Muscle layer of colon (tissue), 2 donors: ENCODE data around the gene CDH24.
A peak's percentile ranks its signal among the peaks of the same experiment; 100 is the strongest.

ENCODE experiments used
- H3K27ac ChIP-seq: one replicate; pipeline ENCODE4 v1.7.0; 2013; ENCODE audit warnings: low read depth, mild to moderate bottlenecking, low read length, moderate library complexity
- H3K27me3 ChIP-seq, 2 donors: one replicate each; pipeline ENCODE4 v1.7.0; 2013; ENCODE audit warnings: low read length in 2 of 2, mild to moderate bottlenecking in 2 of 2; ENCODE audit not compliant: insufficient read depth in 2 of 2, control insufficient read depth in 1 of 2
- H3K36me3 ChIP-seq: one replicate; pipeline ENCODE4 v1.7.0; 2013; ENCODE audit warnings: mild to moderate bottlenecking, low read length; ENCODE audit not compliant: insufficient read depth
- H3K4me1 ChIP-seq: one replicate; pipeline ENCODE4 v1.7.0; 2013; ENCODE audit warnings: mild to moderate bottlenecking, low read length; ENCODE audit not compliant: insufficient read depth
- H3K4me3 ChIP-seq, 2 donors: one replicate each; pipeline ENCODE4 v1.7.0; 2013; ENCODE audit warnings: low read length in 2 of 2, low read depth in 1 of 2, mild to moderate bottlenecking in 1 of 2, moderate library complexity in 1 of 2
- H3K9ac ChIP-seq: one replicate; pipeline ENCODE4 v1.7.0; 2013; ENCODE audit warnings: low read length
- H3K9me3 ChIP-seq: one replicate; pipeline ENCODE4 v1.7.0; 2013; ENCODE audit warnings: mild to moderate bottlenecking, low read length
- donor health status: abdominal sarcoma.
- donor health status: Adenocarcinoma of cecum.

CDH24 gene

DNA sequence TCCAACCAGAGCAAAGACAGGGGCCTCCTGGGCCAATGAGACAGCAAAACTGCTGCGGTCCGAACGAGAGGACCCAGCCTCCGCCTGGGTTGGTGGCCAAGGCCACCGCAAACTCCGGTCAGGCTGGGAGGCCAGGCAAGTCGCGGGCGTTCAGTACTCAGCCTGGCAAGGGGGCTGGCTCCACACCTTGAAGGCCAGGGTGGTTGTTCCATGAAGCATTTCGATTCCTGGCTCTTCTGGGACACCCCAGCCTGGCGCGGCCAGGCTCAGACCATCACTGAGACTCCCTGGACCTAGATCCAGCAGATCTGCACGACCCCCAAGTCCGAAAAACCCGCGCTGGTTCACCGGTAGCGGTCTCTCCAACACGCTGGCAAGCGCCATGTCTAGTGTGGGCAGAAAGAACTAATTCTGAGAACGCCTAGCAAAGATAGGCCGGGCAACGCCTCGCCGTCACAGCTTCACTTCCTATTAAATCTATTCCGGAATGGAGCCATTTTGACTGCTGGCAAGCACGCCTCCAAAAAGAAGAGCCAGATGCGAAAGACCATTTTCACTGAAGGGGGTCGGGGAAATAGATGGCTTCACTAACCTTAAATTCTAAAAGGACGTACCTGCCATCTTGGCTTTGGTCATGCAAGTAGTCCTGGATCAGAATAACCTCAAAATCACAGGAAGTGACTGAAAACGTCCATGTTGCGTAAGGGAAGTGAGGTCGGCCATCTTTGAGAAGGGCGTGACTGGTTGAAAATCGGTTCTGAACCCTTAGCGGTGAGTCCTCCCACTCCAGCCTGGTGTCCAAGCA is 22.6 kb downstream of the CDH24 start, which contains the start of gene PSMB5:
TSS of gene PSMB5 (minus strand) at position 403 of the 805 bp plus-strand sequence. CDS start at position 384, 19 bp downstream.
- peak within 1 kb of the TSS; percentile 81 for H3K9ac ChIP-seq
- H3K9me3 ChIP-seq = no peaks in the 10 kb centered on the region
- peaks cover 12% of the 10 kb centered on the region for H3K4me1 ChIP-seq

DNA sequence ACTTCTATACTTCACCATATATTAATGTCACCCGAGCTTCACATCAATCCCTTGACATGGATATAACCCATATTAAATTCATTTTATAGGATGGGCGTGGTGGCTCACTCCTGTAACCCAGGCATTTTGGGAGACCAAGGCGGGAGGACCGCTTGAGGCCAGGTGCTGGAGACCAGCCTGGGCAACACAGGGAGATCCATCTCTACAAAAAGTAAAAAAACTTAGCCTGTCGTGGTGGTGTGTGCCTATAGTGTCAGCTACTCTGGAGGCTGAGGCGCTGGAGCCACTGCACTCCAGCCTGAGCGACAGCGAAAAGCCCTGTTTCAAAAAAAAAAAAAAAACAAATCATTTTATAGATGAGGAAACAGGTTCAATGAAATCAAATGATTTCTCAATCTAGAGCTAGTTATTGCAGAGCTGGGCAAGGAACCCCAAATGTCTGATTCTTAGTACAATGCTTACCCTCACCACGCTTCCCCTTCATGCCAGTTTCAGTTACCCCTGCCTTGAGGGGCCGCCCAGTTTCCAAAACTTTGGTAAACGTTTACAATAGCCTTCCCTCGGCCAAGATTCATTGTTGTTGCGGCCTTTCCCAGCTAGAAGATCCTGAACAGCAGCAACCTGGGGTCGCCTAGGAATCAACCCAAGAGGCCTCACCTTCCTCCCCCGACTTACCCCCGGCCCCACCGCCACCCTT is 23.4 kb downstream of the CDH24 start:
- Histone ChIP-seq H3K9me3 (no peaks in the 10 kb centered on the region), H3K9ac (peak overlapping the region; percentile 81), H3K4me1 (peaks cover 12% of the 10 kb centered on the region), H3K27me3 (no peaks in the 10 kb centered on the region), H3K27ac (peak overlapping the region; percentile 93), H3K36me3 (peaks cover 33% of the 10 kb centered on the region), H3K4me3 (peak overlapping the region; percentile 48 to 83)

More for the DNA sequence above, 22.6 kb downstream of the CDH24 start, which contains the start of gene PSMB5:
- Histone ChIP-seq H3K27me3 (no peaks in the 10 kb centered on the region), H3K27ac (peak within 1 kb of the TSS; percentile 93), H3K36me3 (peaks cover 28% of the 10 kb centered on the region), H3K4me3 (peak within 1 kb of the TSS; percentile 48 to 83)

DNA sequence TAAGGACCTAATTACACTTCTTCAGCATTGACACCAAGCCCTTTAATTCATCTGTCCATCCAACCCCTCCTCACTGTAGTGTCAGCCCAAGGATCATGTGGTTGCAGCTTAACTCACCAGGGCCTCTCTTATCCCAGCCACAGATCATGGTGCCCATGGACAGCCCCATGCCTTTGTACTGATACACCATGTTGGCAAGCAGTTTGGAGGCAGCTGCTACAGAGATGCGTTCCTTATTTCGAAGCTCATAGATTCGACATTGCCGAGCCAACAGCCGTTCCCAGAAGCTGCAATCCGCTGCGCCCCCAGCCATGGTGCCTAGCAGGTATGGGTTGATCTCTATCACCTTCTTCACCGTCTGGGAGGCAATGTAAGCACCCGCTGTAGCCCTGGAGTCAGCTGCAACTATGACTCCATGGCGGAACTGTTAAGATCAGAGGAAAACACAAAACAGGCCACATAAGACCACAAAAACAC is 24.0 kb downstream of the CDH24 start:
- Histone ChIP-seq H3K4me3 (peak overlapping the region in 1 of 2 donors; percentile 83), H3K9me3 (no peaks in the 10 kb centered on the region)

DNA sequence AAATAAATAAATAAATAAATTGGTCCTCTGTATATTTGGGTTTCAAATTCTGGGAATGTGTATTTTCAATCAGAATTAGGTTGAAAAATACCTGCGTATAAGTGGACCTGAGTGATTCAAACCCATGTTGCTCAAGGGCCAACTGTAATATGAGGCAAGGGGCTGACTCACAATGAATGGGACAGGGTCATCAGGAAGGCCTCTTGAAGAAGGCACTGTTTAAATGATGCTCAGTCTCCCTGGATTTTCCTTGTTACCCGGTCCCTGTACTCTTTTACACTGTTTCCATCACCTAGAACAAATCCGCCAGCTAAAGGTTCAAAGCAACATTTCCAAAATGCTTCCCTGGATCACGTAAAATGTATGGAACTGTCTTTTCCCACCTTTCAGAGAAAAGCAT is 26.4 kb downstream of the CDH24 start:
- Histone ChIP-seq H3K9me3 (no peaks in the 10 kb centered on the region), H3K4me1 (peaks cover 12% of the 10 kb centered on the region), H3K27me3 (no peaks in the 10 kb centered on the region), H3K4me3 (no peak overlapping the region), H3K27ac (no peak overlapping the region), H3K36me3 (peaks cover 41% of the 10 kb centered on the region), H3K9ac (no peak overlapping the region)

More for the DNA sequence above, 24.0 kb downstream of the CDH24 start:
- Histone ChIP-seq H3K27ac (no peak overlapping the region), H3K36me3 (peaks cover 38% of the 10 kb centered on the region), H3K9ac (no peak overlapping the region), H3K4me1 (peaks cover 12% of the 10 kb centered on the region), H3K27me3 (no peaks in the 10 kb centered on the region)

DNA sequence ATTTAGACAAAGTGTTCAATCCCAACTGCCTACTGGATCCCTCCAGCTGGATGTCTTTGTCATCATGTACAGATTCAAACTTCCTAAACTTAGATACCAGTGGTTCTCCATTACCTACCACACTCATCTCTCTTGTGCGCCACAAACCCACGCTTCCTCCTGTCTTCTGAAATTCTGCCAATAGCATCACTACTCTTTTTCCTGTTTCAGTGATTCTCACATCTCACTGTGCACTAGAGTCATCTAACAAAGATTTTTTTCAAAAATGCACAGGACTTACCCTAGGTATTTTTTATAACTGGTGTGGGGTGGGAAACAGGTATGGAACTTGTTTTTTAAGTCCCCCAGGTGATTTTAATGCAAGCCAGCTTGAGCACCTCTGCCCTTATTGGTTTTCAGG is 28.5 kb downstream of the CDH24 start:
- H3K9me3 ChIP-seq = no peaks in the 10 kb centered on the region
- no peak overlapping the region for H3K9ac ChIP-seq
- peaks cover 8% of the 10 kb centered on the region for H3K4me1 ChIP-seq
- no peaks in the 10 kb centered on the region for H3K27me3 ChIP-seq
- no peak overlapping the region for H3K4me3 ChIP-seq
- peaks cover 52% of the 10 kb centered on the region for H3K36me3 ChIP-seq
- no peak overlapping the region for H3K27ac ChIP-seq

DNA sequence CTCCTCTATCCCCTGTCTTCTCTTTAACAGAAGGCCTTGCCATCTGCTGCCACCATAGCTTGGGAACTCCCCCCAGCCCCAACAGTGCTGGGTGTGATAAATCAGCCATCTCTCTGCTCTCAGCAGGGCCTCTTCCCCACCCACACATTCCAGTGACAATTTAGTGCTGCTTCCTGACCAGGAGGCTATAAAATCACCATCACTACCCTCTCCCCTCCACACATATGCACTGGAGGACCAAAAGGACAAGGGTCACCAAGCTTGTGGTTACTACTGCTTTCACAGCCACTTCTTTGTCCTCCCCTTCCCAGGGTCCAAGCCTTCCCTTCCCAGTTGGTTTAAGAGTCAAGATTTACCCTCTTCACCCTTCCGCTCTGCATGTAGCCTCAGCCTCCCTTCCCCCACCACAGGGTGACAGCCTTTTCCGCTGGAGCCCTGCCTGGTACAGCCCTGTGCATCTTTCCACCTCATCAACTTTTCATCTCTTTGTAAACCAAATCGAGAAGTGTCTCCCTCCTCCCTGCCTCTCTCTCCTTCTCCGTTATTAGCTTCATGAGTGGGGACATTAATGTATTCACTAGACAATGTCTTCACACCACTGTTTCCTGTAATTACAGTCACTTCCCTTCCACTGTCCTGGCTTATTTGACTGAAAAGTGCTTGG is 32.0 kb downstream of the CDH24 start:
- H3K4me1 ChIP-seq = no peaks in the 10 kb centered on the region
- peaks cover 25% of the 10 kb centered on the region for H3K36me3 ChIP-seq
- H3K27me3 ChIP-seq = no peaks in the 10 kb centered on the region
- H3K9me3 ChIP-seq = no peaks in the 10 kb centered on the region
- no peak overlapping the region for H3K9ac ChIP-seq
- no peak overlapping the region for H3K27ac ChIP-seq
- H3K4me3 ChIP-seq = no peak overlapping the region

DNA sequence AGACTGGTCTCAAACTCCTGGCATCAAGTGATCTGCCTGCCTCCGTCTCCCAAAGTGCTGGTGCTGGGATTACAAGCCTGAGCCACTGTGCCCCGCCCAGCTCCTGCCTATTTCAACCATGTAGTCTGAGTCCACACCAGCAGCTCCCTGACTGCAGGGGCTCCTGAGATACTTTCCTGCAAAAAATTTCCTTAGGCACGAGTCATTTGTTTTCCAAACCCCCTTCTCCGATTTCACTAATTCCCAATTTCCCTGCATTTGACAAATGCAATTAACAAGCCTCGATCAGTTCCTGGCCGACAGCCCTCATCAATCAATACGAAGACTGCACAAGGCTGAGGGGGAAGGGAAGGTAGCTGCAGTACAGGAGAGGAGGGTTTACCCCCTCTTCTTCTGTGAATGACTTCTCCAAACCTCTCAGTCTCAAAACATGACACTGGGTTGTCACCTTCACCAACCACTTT is 32.7 kb downstream of the CDH24 start:
- H3K4me1 ChIP-seq = no peaks in the 10 kb centered on the region
- H3K27ac ChIP-seq = no peak overlapping the region
- H3K27me3 ChIP-seq = no peaks in the 10 kb centered on the region
- no peaks in the 10 kb centered on the region for H3K9me3 ChIP-seq
- no peak overlapping the region for H3K9ac ChIP-seq
- H3K4me3 ChIP-seq = no peak overlapping the region
- H3K36me3 ChIP-seq = peaks cover 24% of the 10 kb centered on the region

DNA sequence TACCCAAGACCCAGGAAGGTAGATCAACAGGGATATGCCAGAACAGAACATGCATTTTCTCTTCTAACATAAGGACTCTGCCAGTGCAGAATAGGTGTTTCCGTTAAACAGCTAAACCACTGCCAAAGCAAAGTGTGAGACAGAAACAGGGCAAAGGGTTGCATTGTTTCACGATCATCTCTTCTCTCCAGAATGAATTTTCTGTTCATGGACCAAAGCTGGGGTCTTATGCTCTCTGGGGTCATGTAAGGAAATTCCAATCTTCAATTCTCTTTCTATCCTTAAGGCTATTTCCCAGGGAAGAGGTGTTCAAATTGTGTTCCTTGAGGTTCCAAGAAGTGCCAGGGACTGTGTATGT is 33.5 kb downstream of the CDH24 start:
- Histone ChIP-seq H3K9ac (no peak overlapping the region), H3K9me3 (no peaks in the 10 kb centered on the region), H3K36me3 (peaks cover 17% of the 10 kb centered on the region), H3K4me1 (no peaks in the 10 kb centered on the region), H3K27me3 (no peaks in the 10 kb centered on the region), H3K27ac (no peak overlapping the region), H3K4me3 (no peak overlapping the region)

DNA sequence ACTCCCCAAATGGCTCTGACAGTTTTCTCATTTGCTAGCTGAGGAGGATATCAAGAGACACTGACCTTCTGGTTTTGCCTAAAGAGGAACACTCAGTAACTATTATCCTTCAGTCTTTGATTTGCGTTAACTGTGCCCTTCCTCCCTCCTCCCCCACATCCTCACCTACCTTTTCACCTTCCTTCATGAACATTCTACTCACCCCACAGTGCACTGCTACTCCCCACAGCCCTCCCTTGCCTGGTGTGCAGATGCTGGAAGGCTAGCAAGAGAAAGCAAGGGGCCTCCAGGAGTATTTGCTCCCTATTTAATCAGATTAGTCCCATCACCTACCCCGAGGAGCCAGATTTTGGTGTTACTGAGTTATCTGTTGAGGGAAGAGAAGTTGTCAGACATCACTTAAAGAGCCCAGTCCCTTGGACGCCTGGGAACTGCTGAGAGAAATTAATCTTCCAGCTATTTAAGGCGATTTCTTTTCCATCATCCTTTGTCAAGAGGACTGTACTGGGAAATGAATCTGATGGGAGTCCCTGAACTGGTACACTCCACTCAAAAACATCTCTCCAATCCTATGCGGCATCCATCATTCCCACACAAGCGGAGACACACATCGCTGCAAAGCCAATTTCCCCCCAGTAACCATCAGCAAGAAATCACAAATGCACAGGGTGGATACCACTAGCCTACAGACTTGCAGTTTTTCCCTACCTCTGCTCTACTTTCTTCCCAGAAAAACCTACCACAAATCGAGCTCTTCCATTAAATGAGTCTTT is 34.1 kb downstream of the CDH24 start:
- no peak overlapping the region for H3K4me3 ChIP-seq
- H3K36me3 ChIP-seq = peaks cover 14% of the 10 kb centered on the region
- H3K4me1 ChIP-seq = no peaks in the 10 kb centered on the region
- no peaks in the 10 kb centered on the region for H3K27me3 ChIP-seq
- H3K9ac ChIP-seq = no peak overlapping the region
- no peak overlapping the region for H3K27ac ChIP-seq
- no peaks in the 10 kb centered on the region for H3K9me3 ChIP-seq

DNA sequence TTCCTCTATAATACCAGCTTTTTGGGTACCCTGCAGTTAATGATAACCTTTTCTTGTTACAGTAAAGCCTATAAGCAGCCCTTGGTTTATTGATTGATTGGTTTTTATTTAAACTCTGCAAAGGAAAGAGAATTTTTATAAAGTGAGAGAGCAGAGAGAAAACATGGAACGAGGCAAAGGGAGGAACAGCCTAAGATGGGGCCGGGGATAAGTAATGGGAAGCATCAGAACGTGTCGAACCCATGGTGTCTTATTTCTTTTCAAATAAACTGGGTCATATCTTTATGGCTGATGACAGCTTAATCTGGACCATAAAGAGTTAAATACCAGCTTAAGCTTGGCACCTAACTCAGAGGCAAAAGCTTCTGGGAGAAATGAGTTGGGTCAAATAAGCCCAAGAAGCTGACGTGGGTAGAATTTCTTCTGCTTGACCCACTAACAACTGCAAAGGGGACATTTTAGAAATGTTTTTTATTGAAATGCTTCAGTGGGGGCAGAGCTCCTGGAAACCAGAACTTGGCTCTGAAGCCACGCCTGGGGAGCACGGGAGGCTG is 35.4 kb downstream of the CDH24 start:
- no peak overlapping the region for H3K27ac ChIP-seq
- no peak overlapping the region for H3K9ac ChIP-seq
- H3K36me3 ChIP-seq = peaks cover 14% of the 10 kb centered on the region
- no peak overlapping the region for H3K4me3 ChIP-seq
- H3K27me3 ChIP-seq = no peaks in the 10 kb centered on the region
- H3K4me1 ChIP-seq = no peaks in the 10 kb centered on the region
- H3K9me3 ChIP-seq = no peaks in the 10 kb centered on the region
